SK-N-DZ (cell line): ENCODE measurements around the gene DCUN1D2.
"Not testable (repeated sequence)": the region's sequence is repeated elsewhere in the genome, so short reads cannot be mapped to it uniquely, and the experiment has no call there.

ENCODE experiments used
- DNase-seq: peaks from one replicate; pipeline ENCODE4 v3.0.0-alpha.2; 2015; ENCODE audit warnings: low spot score

Gene DCUN1D2

GRCh38 chr13:113447596-113447995, 42.9 kb downstream of the DCUN1D2 start:
- DNase-seq, result no peak

GRCh38 chr13:113446488-113446854, 44.0 kb downstream of the DCUN1D2 start:
- DNase-seq, result no peak

DNA sequence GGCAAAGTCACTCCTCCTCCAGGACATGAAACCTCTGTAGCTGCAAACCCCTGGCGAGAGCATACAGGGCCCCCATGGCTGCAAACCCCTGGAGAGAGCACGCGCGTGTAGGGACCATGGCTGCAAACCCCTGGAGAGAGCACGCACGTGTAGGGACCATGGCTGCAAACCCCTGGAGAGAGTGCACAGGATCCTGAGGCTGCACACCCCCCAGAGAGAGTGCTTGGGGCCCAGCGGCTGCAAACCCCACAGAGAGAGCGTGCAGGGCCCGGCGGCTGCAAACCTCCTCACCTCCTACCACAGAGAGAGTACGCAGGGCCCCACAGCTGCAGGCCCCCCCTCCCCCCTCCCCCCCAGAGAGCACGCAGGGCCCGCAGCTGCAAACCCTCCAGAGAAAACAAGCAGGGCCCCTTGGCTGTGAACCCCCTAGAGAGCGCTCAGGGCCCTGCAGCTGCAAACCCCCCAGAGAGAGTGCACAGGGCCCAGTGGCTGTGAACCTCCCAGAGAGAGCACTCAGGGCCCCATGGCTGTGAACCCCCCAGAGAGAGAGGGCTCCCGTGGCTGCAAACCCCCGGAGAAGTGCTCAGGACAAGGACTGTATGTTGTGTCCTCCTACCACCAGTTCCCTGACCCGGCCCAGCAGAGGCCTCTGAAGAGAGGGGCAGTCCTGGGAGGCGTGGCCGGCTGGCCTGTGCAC, 44.6 kb downstream of the DCUN1D2 start:
- DNase-seq, result no peak

- DNase-seq, result no peak
Observed at GRCh38 chr13:113443991-113444390, 46.5 kb downstream of the DCUN1D2 start.

GRCh38 chr13:113442985-113443362, 47.5 kb downstream of the DCUN1D2 start:
- no peak for DNase-seq

GRCh38 chr13:113442354-113442984, 48.0 kb downstream of the DCUN1D2 start:
- DNase-seq, result no peak

- no peak for DNase-seq
Observed at GRCh38 chr13:113441661-113442060, 48.9 kb downstream of the DCUN1D2 start.

GRCh38 chr13:113437408-113438010, 53.0 kb downstream of the DCUN1D2 start:
- no peak for DNase-seq

- not testable (repeated sequence) for DNase-seq
Observed at GRCh38 chr13:113436866-113437265, 53.6 kb downstream of the DCUN1D2 start.

- not testable (repeated sequence) for DNase-seq
Observed at GRCh38 chr13:113435907-113436306, 54.6 kb downstream of the DCUN1D2 start.

DNA sequence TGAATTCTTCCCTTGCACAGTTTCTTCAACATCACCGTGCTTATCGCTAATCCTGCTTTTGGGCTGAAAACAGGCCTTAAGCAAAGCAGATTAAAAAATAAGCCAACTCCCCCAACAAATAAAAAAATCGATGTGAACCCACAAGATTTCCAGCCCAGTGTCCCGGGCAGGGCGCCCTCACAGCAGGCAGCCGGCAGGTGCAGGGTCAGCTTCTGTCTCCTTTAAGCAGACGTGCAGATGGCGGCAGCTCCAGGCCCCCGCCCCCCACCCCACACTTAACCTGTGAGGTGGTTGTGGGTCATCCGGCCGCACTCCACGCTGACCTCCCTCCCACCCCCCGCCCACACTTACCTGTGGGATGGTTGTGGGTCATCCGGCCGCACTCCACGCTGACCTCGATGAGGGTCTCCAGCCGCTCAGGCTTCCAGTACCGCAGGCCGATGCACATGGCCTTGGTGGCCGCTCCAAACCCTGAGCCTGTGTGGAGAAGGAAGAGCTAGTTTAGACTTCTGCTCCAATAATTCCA, 57.1 kb downstream of the DCUN1D2 start:
- no peak for DNase-seq

DNA sequence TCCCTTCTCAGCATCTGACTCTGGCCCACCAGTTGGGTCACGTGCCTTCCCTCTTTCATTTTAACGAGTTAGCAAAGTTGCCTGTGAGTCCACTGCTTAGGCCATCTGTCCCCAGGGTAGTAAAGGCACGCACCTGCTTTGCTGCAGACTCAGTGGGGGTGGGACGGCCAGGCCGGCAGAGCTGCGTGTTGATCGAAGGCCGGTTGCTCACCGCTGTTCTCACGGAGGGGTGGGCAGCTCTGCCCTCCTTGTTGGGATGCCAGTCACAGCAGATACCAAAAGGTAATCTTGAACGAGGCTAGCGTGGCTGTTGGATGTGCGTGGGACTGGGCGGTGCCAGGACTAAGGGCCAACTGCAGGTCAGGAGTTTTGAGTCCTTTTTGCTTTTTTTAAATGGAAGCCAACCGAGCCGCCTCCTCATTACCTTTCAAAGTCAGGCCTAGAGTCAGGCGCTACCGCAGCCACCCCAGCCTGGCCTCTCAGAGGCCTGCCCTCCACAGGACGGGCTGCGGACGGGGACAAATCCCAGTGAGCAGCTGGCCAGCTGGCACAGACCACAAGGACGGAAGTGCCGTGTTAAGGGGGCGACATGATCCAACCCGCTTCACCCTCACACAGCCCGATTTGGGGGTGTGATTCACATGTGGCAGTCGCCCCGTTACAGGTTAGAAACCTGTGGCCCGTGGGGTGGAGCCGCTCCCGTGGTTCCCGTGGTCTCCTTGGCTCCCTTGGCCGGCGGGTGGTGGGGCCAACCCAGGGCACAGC, 57.8 kb downstream of the DCUN1D2 start:
- DNase-seq, result no peak

DNA sequence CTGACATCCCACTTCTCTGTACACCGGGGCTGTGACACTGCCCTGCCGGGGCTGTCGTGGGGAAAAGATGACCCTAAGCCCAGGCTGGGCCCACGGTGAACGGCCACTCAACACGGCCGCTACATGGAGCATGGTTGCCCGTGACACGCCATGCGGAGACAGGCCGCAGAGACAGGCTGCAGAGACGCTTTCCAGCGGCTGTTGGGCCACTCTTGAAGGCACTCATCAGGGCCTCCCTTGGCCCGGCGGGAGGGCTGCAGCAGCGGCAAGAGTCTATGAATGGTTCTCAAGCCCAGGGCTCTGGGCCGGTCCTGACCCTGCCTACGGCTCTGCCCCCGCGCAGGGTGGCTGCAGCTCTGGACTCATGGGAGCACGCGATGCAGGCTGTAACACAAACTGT, 59.3 kb downstream of the DCUN1D2 start:
- DNase-seq, result no peak

- no peak for DNase-seq
Observed at GRCh38 chr13:113430378-113431110, 60.0 kb downstream of the DCUN1D2 start.

GRCh38 chr13:113429608-113429985, 60.9 kb downstream of the DCUN1D2 start:
- no peak for DNase-seq

GRCh38 chr13:113428871-113429607, 61.5 kb downstream of the DCUN1D2 start:
- DNase-seq, result no peak

DNA sequence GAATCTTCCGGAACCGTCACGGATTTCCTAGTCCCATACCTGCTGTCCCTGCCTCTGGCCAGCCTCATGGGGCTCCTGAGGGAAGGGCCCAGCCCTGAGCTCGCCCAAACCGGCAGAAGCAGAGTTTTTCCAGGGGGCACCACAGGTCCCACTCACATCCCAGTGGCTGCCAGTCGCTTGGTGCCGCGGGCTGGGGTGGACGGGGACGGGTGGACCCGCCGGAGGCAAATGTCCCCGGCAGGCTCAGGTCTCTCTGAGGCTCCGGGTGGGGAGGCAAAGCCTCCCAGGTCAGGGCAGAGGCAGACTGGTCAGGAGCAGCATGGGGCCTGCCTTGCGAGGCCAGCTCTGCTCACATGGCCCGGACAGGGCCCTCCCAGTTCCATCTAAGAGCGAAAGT, 62.0 kb downstream of the DCUN1D2 start:
- DNase-seq, result no peak

DNA sequence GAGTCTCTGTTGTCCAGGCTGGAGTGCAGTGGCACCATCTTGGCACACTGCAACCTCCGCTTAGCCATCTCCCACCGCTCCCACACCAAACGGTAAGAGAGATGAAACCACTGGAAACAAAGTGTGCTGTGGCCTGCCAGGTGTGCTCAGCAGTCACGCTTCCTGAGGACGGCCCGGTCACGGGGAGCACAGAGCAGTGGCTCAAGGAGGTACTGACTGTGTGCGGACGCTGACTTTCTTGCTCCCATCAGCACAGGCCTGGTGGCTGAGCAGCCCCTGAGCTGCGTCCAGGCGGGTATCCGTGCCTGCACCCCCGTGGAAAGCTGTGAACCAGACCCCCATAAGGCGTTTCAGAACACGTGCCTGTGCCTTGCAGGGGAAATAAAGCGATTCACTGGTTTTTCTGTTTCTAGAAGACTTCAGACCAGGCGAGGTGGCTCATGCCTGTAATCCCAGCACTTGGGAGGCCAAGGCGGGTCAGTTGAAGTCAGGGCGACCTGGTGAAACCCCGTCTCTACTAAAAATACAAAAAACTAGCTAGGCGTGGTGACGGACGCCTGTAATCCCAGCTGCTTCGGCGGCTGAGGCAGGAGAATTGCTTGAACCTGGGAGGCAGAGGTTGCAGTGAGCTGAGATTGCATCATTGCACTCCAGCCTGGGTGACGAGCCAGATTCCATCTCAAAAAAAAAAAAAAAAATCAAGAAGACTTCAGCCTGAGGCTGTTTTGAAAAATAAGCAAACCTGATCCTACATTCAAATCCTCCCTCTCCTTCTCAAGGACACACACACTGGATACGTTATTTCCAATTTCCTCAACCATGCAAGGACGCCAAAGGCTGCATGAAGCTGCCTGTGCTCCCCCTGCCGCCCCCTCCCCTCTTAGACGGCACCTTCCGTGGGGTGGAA, 62.7 kb downstream of the DCUN1D2 start:
- DNase-seq, result no peak

DNA sequence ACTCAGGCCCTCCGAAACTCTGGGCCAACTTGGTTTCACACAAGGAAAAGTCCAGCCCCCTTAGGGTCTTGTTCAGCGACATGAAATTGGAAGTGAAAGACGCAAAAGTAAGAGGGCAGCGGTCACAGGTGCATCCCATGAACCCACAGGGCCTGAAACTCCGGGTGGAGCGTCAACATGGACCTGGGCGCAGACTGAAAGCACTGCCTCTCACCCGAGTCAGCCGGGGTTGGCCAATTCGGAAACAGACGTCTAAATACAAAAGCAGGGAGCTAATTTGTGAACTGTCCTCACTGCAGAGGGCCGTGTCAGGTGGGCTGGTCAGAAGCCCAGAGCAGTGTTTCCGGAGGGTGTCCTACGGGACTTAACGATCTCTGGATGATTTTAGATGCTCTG, 63.9 kb downstream of the DCUN1D2 start:
- DNase-seq, result no peak
